Measurements from ENCODE around the gene KCNMA1. TPM values are rescaled to one million over a fixed set of nuclear protein-coding genes. Genes with fewer than 3 reads are reported as not detected.

Gene KCNMA1
- total RNA-seq, 2 donors from 2014 or later: 5.9 to 9.3 TPM

DNA sequence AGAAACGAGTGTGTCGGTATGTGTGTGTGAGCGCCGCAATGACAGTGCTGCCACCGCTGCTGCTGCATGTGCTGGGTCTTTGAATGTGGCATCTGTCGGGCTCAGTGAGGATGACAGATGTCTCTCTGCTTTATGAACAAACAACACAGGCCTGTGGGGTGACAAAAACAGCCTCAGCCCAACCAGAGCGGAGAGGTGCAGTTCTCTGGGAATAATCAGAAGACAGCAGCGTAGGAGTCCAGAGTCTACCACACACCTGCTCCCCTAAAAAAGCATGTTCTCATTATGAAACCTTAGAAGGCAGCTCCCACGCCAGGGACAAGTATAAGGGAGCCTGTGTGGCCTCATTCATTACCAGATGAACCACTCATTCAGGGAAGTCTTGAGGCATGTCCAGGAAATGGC is 278.3 kb downstream of the KCNMA1 start:
- TF ChIP-seq POLR2A (IDR thresholded peaks at IDR 0.05): no peak
- TF ChIP-seq, protein P1, sequence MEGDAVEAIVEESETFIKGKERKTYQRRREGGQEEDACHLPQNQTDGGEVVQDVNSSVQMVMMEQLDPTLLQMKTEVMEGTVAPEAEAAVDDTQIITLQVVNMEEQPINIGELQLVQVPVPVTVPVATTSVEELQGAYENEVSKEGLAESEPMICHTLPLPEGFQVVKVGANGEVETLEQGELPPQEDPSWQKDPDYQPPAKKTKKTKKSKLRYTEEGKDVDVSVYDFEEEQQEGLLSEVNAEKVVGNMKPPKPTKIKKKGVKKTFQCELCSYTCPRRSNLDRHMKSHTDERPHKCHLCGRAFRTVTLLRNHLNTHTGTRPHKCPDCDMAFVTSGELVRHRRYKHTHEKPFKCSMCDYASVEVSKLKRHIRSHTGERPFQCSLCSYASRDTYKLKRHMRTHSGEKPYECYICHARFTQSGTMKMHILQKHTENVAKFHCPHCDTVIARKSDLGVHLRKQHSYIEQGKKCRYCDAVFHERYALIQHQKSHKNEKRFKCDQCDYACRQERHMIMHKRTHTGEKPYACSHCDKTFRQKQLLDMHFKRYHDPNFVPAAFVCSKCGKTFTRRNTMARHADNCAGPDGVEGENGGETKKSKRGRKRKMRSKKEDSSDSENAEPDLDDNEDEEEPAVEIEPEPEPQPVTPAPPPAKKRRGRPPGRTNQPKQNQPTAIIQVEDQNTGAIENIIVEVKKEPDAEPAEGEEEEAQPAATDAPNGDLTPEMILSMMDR (IDR thresholded peaks at IDR 0.05): no peak
- no peaks in the 10 kb centered on the region for H3K27me3 ChIP-seq
- DNase-seq (no peak), ATAC-seq (no peak)
- H3K9me3 ChIP-seq: no peaks in the 10 kb centered on the region
- intact Hi-C loops (cut with DNase I): no loop called here
- WGBS, 2 donors: 88 to 92% methylated on average over 9 of the region's 9 CpGs
- H3K4me1 ChIP-seq: no peaks in the 10 kb centered on the region
- H3K4me3 ChIP-seq: no peak overlapping the region
- no peak overlapping the region for H3K27ac ChIP-seq
- no peaks in the 10 kb centered on the region for H3K36me3 ChIP-seq (replicated peaks in 1 of 2; ENCODE audit: insufficient read depth in 1 of 2, low read depth in 2 of 2)

DNA sequence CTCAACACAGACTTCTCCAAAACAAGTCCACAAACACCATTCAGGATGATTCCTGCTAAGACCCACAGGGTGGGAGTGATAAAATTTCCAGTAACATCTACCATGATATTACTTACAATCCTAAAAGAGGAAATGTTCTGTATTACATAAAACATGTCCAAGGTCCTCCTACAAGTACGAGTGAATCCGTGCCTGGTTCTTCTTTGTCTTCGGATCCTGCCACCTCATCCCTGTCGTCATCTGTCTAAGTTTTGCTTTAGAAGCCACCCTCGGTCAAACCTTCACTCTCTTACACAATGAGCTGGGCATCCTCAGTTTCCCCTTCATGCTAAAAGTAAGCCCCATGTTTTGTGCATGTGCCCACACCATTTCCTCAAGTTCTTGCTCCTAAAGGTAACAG is 279.0 kb downstream of the KCNMA1 start:
- H3K9me3 ChIP-seq: no peaks in the 10 kb centered on the region
- H3K4me1 ChIP-seq: no peaks in the 10 kb centered on the region
- no peaks in the 10 kb centered on the region for H3K27me3 ChIP-seq
- intact Hi-C loops (cut with DNase I): no loop called here
- no peak for TF ChIP-seq POLR2A (IDR thresholded peaks at IDR 0.05)
- TF ChIP-seq, protein P1 (IDR thresholded peaks at IDR 0.05): no peak
- no peak overlapping the region for H3K27ac ChIP-seq
- no peak for ATAC-seq
- no peaks in the 10 kb centered on the region for H3K36me3 ChIP-seq (replicated peaks in 1 of 2; ENCODE audit: insufficient read depth in 1 of 2, low read depth in 2 of 2)
- WGBS, 2 donors: 95 to 98% methylated on average over 5 of the region's 5 CpGs
- no peak for DNase-seq
- no peak overlapping the region for H3K4me3 ChIP-seq

DNA sequence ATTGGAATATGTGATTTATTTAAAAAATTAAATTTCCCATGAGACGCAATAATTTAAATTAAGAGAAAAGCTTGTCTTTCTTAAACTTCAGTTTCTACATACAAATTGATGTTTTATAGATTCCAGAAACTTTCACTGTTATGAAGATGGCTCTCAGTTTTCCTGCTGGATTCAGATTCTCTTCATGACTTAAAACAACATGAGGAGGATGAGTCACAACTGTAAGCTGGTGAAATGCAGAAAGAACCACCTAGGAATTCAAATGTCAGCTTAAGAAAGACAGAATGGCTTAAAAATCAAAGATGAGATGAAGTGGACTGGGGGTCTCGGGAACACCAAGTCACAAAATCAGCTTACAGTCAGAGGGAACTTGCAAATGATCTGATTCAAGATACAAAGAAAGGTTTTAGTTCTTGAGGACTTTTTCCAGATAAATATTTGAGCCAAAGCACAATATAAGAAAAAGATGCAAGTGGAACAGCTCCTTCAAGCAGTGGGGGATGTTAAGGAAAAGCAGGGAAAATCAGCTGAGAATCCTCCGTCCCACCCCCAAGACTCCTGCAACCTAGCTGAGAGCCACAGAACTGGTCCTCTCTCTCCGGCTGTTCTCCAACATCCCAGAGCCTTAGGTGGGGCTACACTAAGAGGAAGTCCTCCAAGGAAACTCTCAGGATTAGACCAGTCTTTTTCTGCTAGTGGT is 279.8 kb downstream of the KCNMA1 start:
- H3K36me3 ChIP-seq (replicated peaks in 1 of 2; ENCODE audit: insufficient read depth in 1 of 2, low read depth in 2 of 2): no peaks in the 10 kb centered on the region
- no peak for ATAC-seq
- TF ChIP-seq POLR2A (IDR thresholded peaks at IDR 0.05): no peak
- TF ChIP-seq, protein P1 (IDR thresholded peaks at IDR 0.05): no peak
- no peak for DNase-seq
- H3K9me3 ChIP-seq: no peaks in the 10 kb centered on the region
- no peak overlapping the region for H3K27ac ChIP-seq
- H3K4me3 ChIP-seq: no peak overlapping the region
- no peaks in the 10 kb centered on the region for H3K27me3 ChIP-seq
- WGBS, 2 donors: 90% methylated on average over 4 of the region's 4 CpGs
- no peaks in the 10 kb centered on the region for H3K4me1 ChIP-seq
- intact Hi-C loops (cut with DNase I): no loop called here

DNA sequence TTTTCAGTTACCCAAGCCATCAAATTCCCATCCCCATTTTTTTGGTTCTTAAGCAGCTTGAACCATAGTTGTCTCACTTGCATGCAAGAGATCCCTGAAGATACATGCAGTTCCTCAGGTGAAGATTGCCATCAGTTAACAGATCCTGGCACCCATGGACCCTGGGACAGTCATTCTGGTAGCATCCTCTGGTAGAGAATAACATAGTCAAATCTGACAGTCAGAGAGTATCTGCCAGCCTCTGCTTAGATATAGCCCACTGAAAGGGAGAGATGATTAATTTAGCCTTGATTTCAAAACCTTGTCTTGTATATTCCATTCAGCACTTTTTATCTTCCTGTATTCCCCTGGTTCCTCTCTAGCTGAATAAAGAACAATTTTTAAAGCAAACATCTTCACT is 280.4 kb downstream of the KCNMA1 start:
- no peaks in the 10 kb centered on the region for H3K4me1 ChIP-seq

More for the DNA sequence above, 280.4 kb downstream of the KCNMA1 start:
- intact Hi-C loops (cut with DNase I): no loop called here
- TF ChIP-seq, protein P1 (IDR thresholded peaks at IDR 0.05): no peak
- TF ChIP-seq POLR2A (IDR thresholded peaks at IDR 0.05): no peak
- H3K27ac ChIP-seq: no peak overlapping the region
- H3K36me3 ChIP-seq (replicated peaks in 1 of 2; ENCODE audit: insufficient read depth in 1 of 2, low read depth in 2 of 2): no peaks in the 10 kb centered on the region
- no peak for ATAC-seq
- no peaks in the 10 kb centered on the region for H3K9me3 ChIP-seq
- no peaks in the 10 kb centered on the region for H3K27me3 ChIP-seq
- no peak for DNase-seq
- H3K4me3 ChIP-seq: no peak overlapping the region
